ENCODE results near the gene SUN5. TPM values are rescaled to one million over a fixed set of nuclear protein-coding genes. Genes with fewer than 3 reads are reported as not detected.

Gene SUN5
- polyA plus RNA-seq, 6 donors from 2014 or later: not detected

- peaks cover 9 to 27% (median 21%) of the 10 kb centered on the region in 3 donors for H3K27me3 Mint-ChIP-seq
- peaks cover 0 to 21% (median 8%) of the 10 kb centered on the region in 7 donors for H3K9me3 Mint-ChIP-seq
- peaks cover 0 to 8% of the 10 kb centered on the region in 2 donors for H3K36me3 Mint-ChIP-seq
- no peaks in the 10 kb centered on the region for H3K4me1 Mint-ChIP-seq
- H3K4me3 Mint-ChIP-seq: no peak overlapping the region
- no peak overlapping the region for H3K27ac Mint-ChIP-seq
- no peak for DNase-seq
- ATAC-seq (ENCODE audit: low read depth in 2 of 2): no peak
These were observed 29.1 kb upstream of the SUN5 start for GRCh38 chr20:33033381-33033780.

DNA sequence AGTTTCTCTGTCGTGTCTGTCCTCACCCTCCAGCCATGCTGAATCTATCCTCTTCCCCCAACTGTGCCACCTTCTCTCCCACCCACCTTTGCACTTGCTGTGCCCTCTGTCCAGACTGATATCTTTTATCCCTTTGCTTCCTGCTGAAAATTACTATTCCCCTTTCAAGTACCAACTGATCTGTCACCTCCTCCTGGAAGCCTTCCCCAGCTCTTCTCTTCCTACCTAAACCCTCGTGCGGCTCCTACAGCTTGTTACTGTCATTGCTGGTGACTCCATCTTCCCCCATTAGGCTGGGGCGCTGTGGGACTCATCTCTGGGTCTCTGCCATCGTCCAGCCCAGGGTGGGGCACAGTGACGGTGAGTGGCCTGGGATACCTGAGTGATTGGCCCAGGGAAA, 28.3 kb upstream of the SUN5 start:
- no peaks in the 10 kb centered on the region for H3K4me1 Mint-ChIP-seq
- no peak overlapping the region for H3K4me3 Mint-ChIP-seq
- peaks cover 9 to 19% (median 13%) of the 10 kb centered on the region in 3 donors for H3K27me3 Mint-ChIP-seq
- H3K36me3 Mint-ChIP-seq: peaks cover 0 to 8% of the 10 kb centered on the region in 2 donors
- H3K9me3 Mint-ChIP-seq: peaks cover 0 to 14% (median 6%) of the 10 kb centered on the region in 7 donors
- ATAC-seq (ENCODE audit: low read depth in 2 of 2): no peak
- H3K27ac Mint-ChIP-seq: peak overlapping the region in 1 of 6 donors; percentile 16
- DNase-seq: no peak

DNA sequence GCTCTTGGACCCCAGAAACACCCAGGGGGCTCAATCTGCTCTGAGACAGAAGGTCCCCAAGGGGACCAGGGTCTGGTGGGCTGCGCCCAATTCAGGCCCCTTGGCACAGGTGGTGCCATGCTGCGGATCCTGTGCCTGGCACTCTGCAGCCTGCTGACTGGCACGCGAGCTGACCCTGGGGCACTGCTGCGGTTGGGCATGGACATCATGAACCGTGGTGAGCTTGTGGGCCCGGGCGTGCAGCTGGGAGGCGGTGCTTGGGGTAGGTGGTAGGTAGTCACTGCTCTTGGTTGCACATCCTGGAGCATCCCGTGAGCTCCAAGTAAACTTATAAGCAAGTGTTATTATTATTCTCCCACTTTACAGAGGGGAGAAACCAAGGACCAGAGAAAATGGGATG, 27.3 kb upstream of the SUN5 start, which contains the start of gene BPIFB6:
BPIFB6 (plus strand) TSS at position 118 of the 400 bp plus-strand sequence; CDS start at position 118, 0 bp downstream.
- peaks cover 9 to 17% (median 12%) of the 10 kb centered on the region in 3 donors for H3K27me3 Mint-ChIP-seq
- peak within 1 kb of the TSS in 1 of 6 donors; percentile 16 for H3K27ac Mint-ChIP-seq
- DNase-seq: no peak
- H3K4me3 Mint-ChIP-seq: peak within 1 kb of the TSS in 1 of 8 donors; percentile 35
- H3K4me1 Mint-ChIP-seq: no peaks in the 10 kb centered on the region
- H3K36me3 Mint-ChIP-seq: peaks cover 0 to 8% of the 10 kb centered on the region in 2 donors
- no peak for ATAC-seq (ENCODE audit: low read depth in 2 of 2)
- H3K9me3 Mint-ChIP-seq: peaks cover 0 to 14% (median 6%) of the 10 kb centered on the region in 7 donors

DNA sequence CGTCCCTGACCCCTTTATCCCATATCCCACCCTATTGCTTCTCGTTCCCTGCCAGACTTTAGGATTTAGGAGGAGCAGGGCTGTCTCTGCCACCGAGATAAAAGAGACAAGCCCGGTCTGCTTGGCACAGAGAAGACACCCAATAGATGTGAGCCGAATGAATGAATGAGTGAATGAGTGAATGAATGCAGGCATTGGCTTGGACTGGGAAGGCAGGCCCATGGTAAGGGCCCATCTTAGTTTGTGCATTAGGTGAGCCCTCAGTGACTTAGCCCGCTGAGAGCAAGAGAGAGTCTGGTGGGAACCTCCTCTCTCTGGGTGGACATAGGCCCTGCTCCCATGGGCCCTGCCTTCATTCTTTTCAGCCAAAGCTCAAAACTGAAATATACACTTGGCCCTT, 26.3 kb upstream of the SUN5 start:
- peaks cover 0 to 8% of the 10 kb centered on the region in 2 donors for H3K36me3 Mint-ChIP-seq
- H3K4me1 Mint-ChIP-seq: no peaks in the 10 kb centered on the region
- no peak overlapping the region for H3K27ac Mint-ChIP-seq
- H3K27me3 Mint-ChIP-seq: peaks cover 9 to 17% (median 12%) of the 10 kb centered on the region in 3 donors
- peaks cover 0 to 14% (median 6%) of the 10 kb centered on the region in 7 donors for H3K9me3 Mint-ChIP-seq
- ATAC-seq (ENCODE audit: low read depth in 2 of 2) (no peak), DNase-seq (no peak)
- no peak overlapping the region for H3K4me3 Mint-ChIP-seq

- Mint-ChIP-seq H3K27ac (no peak overlapping the region), H3K4me3 (no peak overlapping the region), H3K36me3 (peaks cover 0 to 8% of the 10 kb centered on the region in 2 donors), H3K27me3 (peaks cover 9 to 17% (median 12%) of the 10 kb centered on the region in 3 donors), H3K9me3 (peaks cover 0 to 14% (median 6%) of the 10 kb centered on the region in 7 donors), H3K4me1 (no peaks in the 10 kb centered on the region)
- ATAC-seq (ENCODE audit: low read depth in 2 of 2) (no peak), DNase-seq (no peak)
These were observed 25.8 kb upstream of the SUN5 start for GRCh38 chr20:33030076-33030475.

DNA sequence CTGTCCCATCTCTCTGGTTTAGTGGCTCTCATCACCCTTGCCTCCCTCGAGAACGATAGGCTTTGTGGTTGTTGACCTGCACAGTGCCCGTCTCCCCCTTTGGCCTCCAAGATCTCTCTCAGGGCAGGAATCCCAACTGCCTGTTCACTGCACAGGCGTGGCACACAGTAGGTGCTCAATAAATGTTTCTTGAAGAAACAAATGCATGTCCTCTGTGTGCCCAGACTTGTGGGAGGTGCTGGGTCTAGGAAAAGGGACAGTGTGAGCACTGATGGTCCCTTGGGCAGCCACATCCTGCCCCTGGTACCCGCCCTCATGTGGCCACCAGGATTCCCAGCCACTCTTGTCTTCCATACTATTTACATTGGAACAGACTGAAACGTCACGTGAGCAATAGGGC, 24.6 kb upstream of the SUN5 start:
- Mint-ChIP-seq H3K4me1 (no peaks in the 10 kb centered on the region), H3K27me3 (peaks cover 3 to 17% (median 12%) of the 10 kb centered on the region in 3 donors), H3K27ac (no peak overlapping the region), H3K9me3 (peaks cover 0 to 10% (median 6%) of the 10 kb centered on the region in 7 donors), H3K4me3 (no peak overlapping the region), H3K36me3 (peaks cover 0 to 8% of the 10 kb centered on the region in 2 donors)
- ATAC-seq (ENCODE audit: low read depth in 2 of 2): no peak
- DNase-seq: no peak

GRCh38 chr20:33027769-33028751, 23.8 kb upstream of the SUN5 start:
- ATAC-seq (ENCODE audit: low read depth in 2 of 2) (no peak), DNase-seq (no peak)
- Mint-ChIP-seq H3K4me1 (no peaks in the 10 kb centered on the region), H3K27ac (no peak overlapping the region), H3K27me3 (peaks cover 0 to 17% (median 9%) of the 10 kb centered on the region in 3 donors), H3K4me3 (no peak overlapping the region), H3K9me3 (peaks cover 0 to 6% (median 3%) of the 10 kb centered on the region in 7 donors), H3K36me3 (peaks cover 0 to 7% of the 10 kb centered on the region in 2 donors)

DNA sequence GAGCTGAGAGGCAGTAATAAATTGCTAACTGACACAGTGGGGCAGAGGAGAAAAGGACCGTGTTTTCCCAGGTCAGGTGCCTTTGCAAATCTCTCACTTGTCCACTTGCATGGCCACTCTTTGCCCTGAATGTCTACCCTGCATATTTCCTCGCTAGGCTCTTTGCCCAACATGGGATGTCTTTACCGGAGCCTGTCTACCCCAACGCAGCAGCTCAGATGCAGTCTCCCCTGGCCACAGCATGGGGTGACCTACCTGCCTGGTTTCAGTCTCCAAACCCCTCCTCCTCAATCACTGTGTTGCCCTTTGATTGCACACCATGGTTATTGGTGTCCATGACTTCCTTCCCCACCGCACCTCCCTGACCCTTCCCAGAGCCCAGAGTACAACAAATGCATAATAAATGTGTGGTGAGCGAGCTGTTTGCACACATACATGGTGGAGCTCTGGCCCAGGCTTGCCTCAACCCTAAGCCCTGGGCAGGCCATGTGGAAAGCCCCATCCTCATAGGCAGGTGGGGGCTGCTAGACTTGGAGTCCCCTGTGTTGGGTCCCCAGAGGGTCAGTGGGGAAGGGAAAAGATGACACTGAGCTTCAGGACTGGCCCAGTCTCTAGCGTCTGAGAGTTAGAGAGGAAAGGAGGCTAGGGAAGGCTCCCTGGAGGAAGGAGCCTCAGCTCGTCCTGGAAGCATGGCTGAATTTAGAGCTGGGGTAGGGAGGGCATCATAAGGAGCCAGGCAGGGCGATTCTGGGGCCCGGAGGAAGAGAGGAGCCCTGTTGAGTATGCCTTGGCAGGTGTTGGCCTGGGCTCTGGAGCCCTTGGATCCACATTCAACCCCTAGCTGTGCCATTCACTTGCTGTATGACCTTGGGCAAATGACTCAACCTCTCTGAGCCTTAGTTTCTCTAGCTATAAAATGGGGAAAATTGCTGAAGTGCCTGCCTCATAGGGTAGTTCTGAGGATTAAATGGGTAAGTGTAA, 22.8 kb upstream of the SUN5 start:
- no peak for DNase-seq
- Mint-ChIP-seq H3K27ac (peak overlapping the region in 1 of 6 donors; percentile 82), H3K36me3 (no peaks in the 10 kb centered on the region), H3K4me1 (no peaks in the 10 kb centered on the region), H3K9me3 (no peaks in the 10 kb centered on the region), H3K27me3 (peaks cover 0 to 8% (median 0%) of the 10 kb centered on the region in 3 donors), H3K4me3 (peak overlapping the region in 1 of 8 donors; percentile 15)
- ATAC-seq (ENCODE audit: low read depth in 2 of 2): no peak

- Mint-ChIP-seq H3K27me3 (peaks cover 0 to 7% (median 0%) of the 10 kb centered on the region in 3 donors), H3K36me3 (no peaks in the 10 kb centered on the region), H3K9me3 (no peaks in the 10 kb centered on the region), H3K4me3 (no peak overlapping the region), H3K4me1 (no peaks in the 10 kb centered on the region), H3K27ac (no peak overlapping the region)
- DNase-seq (no peak), ATAC-seq (ENCODE audit: low read depth in 2 of 2) (no peak)
These were observed 22.0 kb upstream of the SUN5 start for GRCh38 chr20:33026072-33026778.

DNA sequence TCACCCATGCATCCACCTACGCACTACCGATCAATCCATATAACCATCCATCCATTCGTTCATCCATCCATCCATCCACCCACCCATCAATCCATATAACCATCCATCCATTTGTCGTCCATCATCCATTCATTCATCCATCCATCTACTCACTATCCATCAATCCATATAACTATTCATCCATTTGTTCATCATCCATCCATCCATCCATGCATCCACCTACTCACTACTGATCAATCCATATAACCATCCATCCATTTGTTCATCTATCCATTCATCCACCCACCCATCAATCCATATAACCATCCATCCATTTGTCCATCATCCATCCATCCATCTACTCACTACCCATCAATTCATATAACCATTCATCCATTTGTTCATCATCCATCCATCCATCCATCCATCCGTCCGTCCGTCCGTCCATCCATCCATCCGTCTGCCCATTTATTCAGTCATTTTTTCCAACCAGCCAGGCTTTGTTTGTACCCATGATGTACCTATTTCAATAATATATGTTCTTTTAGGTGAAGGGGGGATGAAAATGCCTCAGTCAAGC, 21.2 kb upstream of the SUN5 start:
- H3K4me3 Mint-ChIP-seq: no peak overlapping the region
- H3K27ac Mint-ChIP-seq: no peak overlapping the region
- H3K27me3 Mint-ChIP-seq: no peaks in the 10 kb centered on the region
- H3K9me3 Mint-ChIP-seq: no peaks in the 10 kb centered on the region
- no peaks in the 10 kb centered on the region for H3K36me3 Mint-ChIP-seq
- no peaks in the 10 kb centered on the region for H3K4me1 Mint-ChIP-seq
- DNase-seq (no peak), ATAC-seq (ENCODE audit: low read depth in 2 of 2) (no peak)

GRCh38 chr20:33024609-33025317, 20.5 kb upstream of the SUN5 start:
- ATAC-seq (ENCODE audit: low read depth in 2 of 2): no peak
- no peaks in the 10 kb centered on the region for H3K36me3 Mint-ChIP-seq
- H3K4me3 Mint-ChIP-seq: no peak overlapping the region
- H3K27ac Mint-ChIP-seq: no peak overlapping the region
- H3K9me3 Mint-ChIP-seq: peaks cover 0 to 1% (median 0%) of the 10 kb centered on the region in 7 donors
- H3K27me3 Mint-ChIP-seq: no peaks in the 10 kb centered on the region
- DNase-seq: no peak
- H3K4me1 Mint-ChIP-seq: no peaks in the 10 kb centered on the region

- no peaks in the 10 kb centered on the region for H3K4me1 Mint-ChIP-seq
- H3K27me3 Mint-ChIP-seq: no peaks in the 10 kb centered on the region
- H3K27ac Mint-ChIP-seq: peak overlapping the region in 1 of 6 donors; percentile 58
- H3K4me3 Mint-ChIP-seq: no peak overlapping the region
- no peak for ATAC-seq (ENCODE audit: low read depth in 2 of 2)
- no peak for DNase-seq
- H3K9me3 Mint-ChIP-seq: peaks cover 0 to 3% (median 0%) of the 10 kb centered on the region in 7 donors
- H3K36me3 Mint-ChIP-seq: no peaks in the 10 kb centered on the region
These were observed 20.0 kb upstream of the SUN5 start for GRCh38 chr20:33024243-33024560.

Measured in naive B cell (primary cell).